A549 (cell line): ENCODE data around the gene ZNF385B. TPM values are rescaled to one million over a fixed set of nuclear protein-coding genes. Genes with fewer than 3 reads are reported as not detected.

ENCODE experiments used
- ATAC-seq, 2 experiments: fragments of 200-7000 bp in 1 of 2; fragments of >200 bp in 1 of 2; cut with Nextera tagmentation in 1 of 2; cut with Tn5 transposase in 1 of 2; 3 replicates each; pipeline versions ENCODE4 v1.8.0 to v1.9.1; 2018 to 2020; ENCODE audit warnings: mild to moderate bottlenecking in 1 of 2, moderate library complexity in 1 of 2
- CTCF ChIA-PET: fragments of 300-600 bp; sonication (Branson Sonifier 250); formaldehyde crosslinking; extraction: SDS; loops from one replicate; lab custom pipeline; 2021; ENCODE audit warnings: antibody characterized with exemption, inconsistent platforms; lab: Yijun Ruan, JAX
- POLR2A ChIA-PET: fragments of 350-600 bp; formaldehyde crosslinking; extraction: SDS; loops from one replicate; lab custom pipeline; 2021; ENCODE audit warnings: antibody characterized with exemption, inconsistent platforms; lab: Yijun Ruan, JAX
- DNase-seq, 2 experiments: peaks; one replicate each; pipeline versions ENCODE4 v3.0.0 to v3.0.0-alpha.2; 2011 to 2016; ENCODE audit warnings: low read depth in 1 of 2, low spot score in 1 of 2
- FAIRE-seq: peaks from 2 replicates; lab custom pipeline; 2011; peaks lifted over from hg19 to GRCh38; lab: Jason Lieb, UNC
- H3K27ac ChIP-seq, 2 experiments: fragments of >200 bp; sonication (Bioruptor Twin); formaldehyde crosslinking; 3 replicates each; pipeline ENCODE4 v1.5.1; 2016 to 2017
- H3K4me1 ChIP-seq: fragments of >200 bp; sonication (Bioruptor Twin); formaldehyde crosslinking; 3 replicates; pipeline ENCODE4 v1.6.1; 2016
- H3K4me2 ChIP-seq: fragments of >200 bp; sonication (Bioruptor Twin); formaldehyde crosslinking; 3 replicates; pipeline ENCODE4 v1.6.1; 2016
- H3K4me3 ChIP-seq: fragments of >200 bp; sonication (Bioruptor Twin); formaldehyde crosslinking; 3 replicates; pipeline ENCODE4 v1.5.1; 2016
- H3K9me3 ChIP-seq: fragments of >200 bp; sonication (Bioruptor Twin); formaldehyde crosslinking; 3 replicates; pipeline ENCODE4 v1.6.1; 2016
- CHD2 ChIP-seq: fragments of 150-350 bp; IDR thresholded peaks from 2 replicates; pipeline ENCODE4 v1.6.1; 2014; ENCODE audit warnings: low read length; ENCODE audit not compliant: partially characterized antibody
- CHD4 ChIP-seq: fragments of 200-600 bp; sonication (generic); IDR thresholded peaks from 2 replicates; pipeline ENCODE4 v1.6.1; 2016; ENCODE audit warnings: antibody characterized with exemption, mild to moderate bottlenecking, borderline replicate concordance
- FOSB ChIP-seq: fragments of 250-450 bp; sonication (Bioruptor Pico); IDR thresholded peaks from 2 replicates; pipeline ENCODE4 v1.5.0; 2020; ENCODE audit warnings: mild to moderate bottlenecking, moderate library complexity
- HOXA7 ChIP-seq: fragments of 250-450 bp; sonication (Bioruptor Pico); IDR thresholded peaks from 2 replicates; pipeline ENCODE4 v1.5.0; 2020; ENCODE audit warnings: mild to moderate bottlenecking, moderate library complexity
- HOXB13 ChIP-seq: fragments of 250-450 bp; sonication (Bioruptor Pico); IDR thresholded peaks from 2 replicates; pipeline ENCODE4 v1.5.0; 2020; ENCODE audit warnings: low read depth, mild to moderate bottlenecking, moderate library complexity
- HOXB5 ChIP-seq: fragments of 250-450 bp; sonication (Bioruptor Pico); IDR thresholded peaks from 2 replicates; pipeline ENCODE4 v1.5.0; 2020; ENCODE audit warnings: mild to moderate bottlenecking, moderate library complexity
- JUN ChIP-seq, 2 experiments: fragments of >200 bp; sonication (Bioruptor Twin); formaldehyde crosslinking; IDR thresholded peaks; 2 replicates in 1 of 2; 3 replicates in 1 of 2; pipeline ENCODE4 v1.6.1; 2016 to 2017
- MYC ChIP-seq: IDR thresholded peaks from 2 replicates; pipeline ENCODE4 v1.6.1; 2012; ENCODE audit warnings: mild to moderate bottlenecking, inconsistent platforms, low read length, improper control_type of control experiment, borderline replicate concordance
- NFE2L2 ChIP-seq: fragments of 150-350 bp; conservative IDR thresholded peaks from 2 replicates; pipeline ENCODE4 v1.6.1; 2014; ENCODE audit warnings: low read length
- NPAS2 ChIP-seq: fragments of 250-450 bp; sonication (Bioruptor Pico); IDR thresholded peaks from 2 replicates; pipeline ENCODE4 v1.8.0; 2022; ENCODE audit warnings: mild to moderate bottlenecking, moderate library complexity, borderline replicate concordance
- NR3C1 ChIP-seq: fragments of >200 bp; sonication (Bioruptor Twin); formaldehyde crosslinking; IDR thresholded peaks from 3 replicates; pipeline ENCODE4 v1.6.1; 2017
- POLR2A ChIP-seq: IDR thresholded peaks from 2 replicates; pipeline ENCODE4 v1.6.1; 2012; ENCODE audit warnings: mild to moderate bottlenecking, low read length
- RARB ChIP-seq: fragments of 250-450 bp; sonication (Bioruptor Pico); IDR thresholded peaks from 2 replicates; pipeline ENCODE4 v1.8.0; 2021; ENCODE audit warnings: mild to moderate bottlenecking, moderate library complexity
- RFX5 ChIP-seq: fragments of 450-650 bp; IDR thresholded peaks from 2 replicates; pipeline ENCODE4 v1.7.1; 2014; ENCODE audit warnings: antibody characterized with exemption, mild to moderate bottlenecking, moderate library complexity
- RNF2 ChIP-seq: fragments of 200-600 bp; sonication (generic); IDR thresholded peaks from 2 replicates; pipeline ENCODE4 v1.6.1; 2016; ENCODE audit warnings: low read depth, mild to moderate bottlenecking, antibody characterized with exemption, moderate library complexity, borderline replicate concordance
- SREBF2 ChIP-seq: fragments of 450-650 bp; IDR thresholded peaks from 2 replicates; pipeline ENCODE4 v1.6.1; 2014; ENCODE audit warnings: mild to moderate bottlenecking, moderate library complexity
- ZNF302 ChIP-seq: fragments of 250-450 bp; sonication (Bioruptor Pico); IDR thresholded peaks from 2 replicates; pipeline ENCODE4 v1.9.0; 2021; ENCODE audit warnings: inconsistent platforms, mild to moderate bottlenecking, moderate library complexity
- WGBS: methylation state at CpG from one replicate; pipeline ENCODE4 v1.1.6; 2017; ENCODE audit errors: missing lambda C conversion rate; 5-methylcytosine and 5-hydroxymethylcytosine counted together
- polyA plus RNA-seq, 4 experiments: library from polyadenylated mRNA; depleted of rRNA in 3 of 4; stranded (reverse); fragments of >200 nt; fragmentation: RNase III in 1 of 4; extraction: RNeasy Plus Mini Kit Qiagen cat#74134 plus additional on column Dnase treatment in 1 of 4; gene quantifications; 2 replicates in 3 of 4; 3 replicates in 1 of 4; pipeline ENCODE4 v1.2.3, GENCODE V29; 2011 to 2017
- TF ChIP-seq, protein P1 (sequence below): fragments of 250-450 bp; sonication (Bioruptor Pico); IDR thresholded peaks from 2 replicates; pipeline ENCODE4 v1.5.0; 2020; ENCODE audit warnings: low read depth, mild to moderate bottlenecking, moderate library complexity
- TF ChIP-seq, protein P2 (sequence below): fragments of >200 bp; sonication (Bioruptor Twin); formaldehyde crosslinking; IDR thresholded peaks from 3 replicates; pipeline ENCODE4 v1.5.1; 2016
- TF ChIP-seq, protein P3 (sequence below): fragments of >200 bp; sonication (Bioruptor Twin); formaldehyde crosslinking; IDR thresholded peaks from 3 replicates; pipeline ENCODE4 v1.6.1; 2016
- TF ChIP-seq, protein P4 (sequence below): fragments of 250-450 bp; sonication (Bioruptor Pico); IDR thresholded peaks from 2 replicates; pipeline ENCODE4 v1.5.0; 2021; ENCODE audit warnings: mild to moderate bottlenecking, moderate library complexity, borderline replicate concordance

Gene ZNF385B
- polyA plus RNA-seq, 2 of the 4 experiments (the other 2 are of a cell fraction) = not detected

DNA sequence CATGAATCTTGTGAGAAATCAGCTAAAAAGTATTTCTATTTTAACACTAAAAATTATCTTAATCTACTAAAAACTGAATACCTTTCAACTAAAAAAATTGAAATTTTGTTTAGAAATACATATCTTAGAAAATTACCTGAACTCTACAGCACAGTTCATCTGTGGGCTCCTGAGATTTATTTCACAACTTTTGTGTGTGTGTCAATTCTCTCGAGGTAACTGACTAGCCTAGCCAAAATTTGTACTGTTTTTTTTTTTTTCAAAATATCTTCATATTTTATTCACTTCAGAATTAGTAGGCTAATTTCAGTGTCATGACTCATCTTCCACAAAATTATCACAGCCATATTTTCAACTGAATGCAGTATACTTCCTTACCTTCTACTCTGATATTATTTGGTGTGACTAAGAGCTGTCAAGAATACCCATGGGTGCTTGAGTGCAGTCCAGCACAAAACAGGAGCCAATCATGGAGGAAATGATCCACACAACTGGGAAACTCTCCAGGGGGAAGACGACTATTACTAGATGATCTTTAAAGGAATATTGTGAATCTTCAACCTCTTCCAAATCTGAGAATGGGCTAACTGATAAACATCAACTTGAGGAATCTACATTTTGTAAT, 174.6 kb downstream of the ZNF385B start (continued):
- no peak for TF ChIP-seq RFX5

DNA sequence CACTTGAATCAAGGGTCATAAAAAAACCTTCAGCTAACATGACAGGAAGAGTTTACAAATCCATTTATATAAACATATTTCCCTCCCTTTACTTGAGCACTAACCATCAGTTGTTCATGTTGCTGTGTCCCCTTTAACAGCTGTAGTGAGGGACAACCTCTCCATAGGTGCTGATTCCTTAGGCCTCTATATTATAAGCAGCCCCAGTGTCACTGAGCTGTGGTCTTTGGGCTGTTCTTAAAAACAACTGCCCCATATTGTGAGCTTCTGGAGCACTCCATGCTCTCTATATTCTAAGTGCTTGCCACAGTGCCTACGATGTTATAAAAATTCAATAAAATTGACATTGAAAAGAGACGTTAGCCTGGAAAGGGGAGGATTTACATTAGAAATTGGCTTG, 175.3 kb downstream of the ZNF385B start:
- Histone ChIP-seq H3K9me3 (no peaks in the 10 kb centered on the region), H3K4me1 (no peaks in the 10 kb centered on the region), H3K4me2 (no peak overlapping the region), H3K4me3 (no peak overlapping the region), H3K27ac (no peak overlapping the region)
- ATAC-seq = no peak
- ChIA-PET CTCF (no interaction called here), POLR2A (no interaction called here)
- TF ChIP-seq NPAS2 (no peak), CHD2 (no peak), HOXB13 (no peak), POLR2A (no peak), SREBF2 (no peak), MYC (no peak), FOSB (CRISPR knock-in tag) (no peak), HOXB5 (CRISPR knock-in tag) (no peak), JUN (IDR thresholded peaks at IDR 0.05) (no peak), HOXA7 (CRISPR knock-in tag) (no peak)
- TF ChIP-seq, protein P1, sequence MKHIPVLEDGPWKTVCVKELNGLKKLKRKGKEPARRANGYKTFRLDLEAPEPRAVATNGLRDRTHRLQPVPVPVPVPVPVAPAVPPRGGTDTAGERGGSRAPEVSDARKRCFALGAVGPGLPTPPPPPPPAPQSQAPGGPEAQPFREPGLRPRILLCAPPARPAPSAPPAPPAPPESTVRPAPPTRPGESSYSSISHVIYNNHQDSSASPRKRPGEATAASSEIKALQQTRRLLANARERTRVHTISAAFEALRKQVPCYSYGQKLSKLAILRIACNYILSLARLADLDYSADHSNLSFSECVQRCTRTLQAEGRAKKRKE (CRISPR knock-in tag) = no peak
- TF ChIP-seq, protein P2, sequence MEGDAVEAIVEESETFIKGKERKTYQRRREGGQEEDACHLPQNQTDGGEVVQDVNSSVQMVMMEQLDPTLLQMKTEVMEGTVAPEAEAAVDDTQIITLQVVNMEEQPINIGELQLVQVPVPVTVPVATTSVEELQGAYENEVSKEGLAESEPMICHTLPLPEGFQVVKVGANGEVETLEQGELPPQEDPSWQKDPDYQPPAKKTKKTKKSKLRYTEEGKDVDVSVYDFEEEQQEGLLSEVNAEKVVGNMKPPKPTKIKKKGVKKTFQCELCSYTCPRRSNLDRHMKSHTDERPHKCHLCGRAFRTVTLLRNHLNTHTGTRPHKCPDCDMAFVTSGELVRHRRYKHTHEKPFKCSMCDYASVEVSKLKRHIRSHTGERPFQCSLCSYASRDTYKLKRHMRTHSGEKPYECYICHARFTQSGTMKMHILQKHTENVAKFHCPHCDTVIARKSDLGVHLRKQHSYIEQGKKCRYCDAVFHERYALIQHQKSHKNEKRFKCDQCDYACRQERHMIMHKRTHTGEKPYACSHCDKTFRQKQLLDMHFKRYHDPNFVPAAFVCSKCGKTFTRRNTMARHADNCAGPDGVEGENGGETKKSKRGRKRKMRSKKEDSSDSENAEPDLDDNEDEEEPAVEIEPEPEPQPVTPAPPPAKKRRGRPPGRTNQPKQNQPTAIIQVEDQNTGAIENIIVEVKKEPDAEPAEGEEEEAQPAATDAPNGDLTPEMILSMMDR = no peak
- TF ChIP-seq, protein P3, sequence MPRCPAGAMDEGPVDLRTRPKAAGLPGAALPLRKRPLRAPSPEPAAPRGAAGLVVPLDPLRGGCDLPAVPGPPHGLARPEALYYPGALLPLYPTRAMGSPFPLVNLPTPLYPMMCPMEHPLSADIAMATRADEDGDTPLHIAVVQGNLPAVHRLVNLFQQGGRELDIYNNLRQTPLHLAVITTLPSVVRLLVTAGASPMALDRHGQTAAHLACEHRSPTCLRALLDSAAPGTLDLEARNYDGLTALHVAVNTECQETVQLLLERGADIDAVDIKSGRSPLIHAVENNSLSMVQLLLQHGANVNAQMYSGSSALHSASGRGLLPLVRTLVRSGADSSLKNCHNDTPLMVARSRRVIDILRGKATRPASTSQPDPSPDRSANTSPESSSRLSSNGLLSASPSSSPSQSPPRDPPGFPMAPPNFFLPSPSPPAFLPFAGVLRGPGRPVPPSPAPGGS = no peak
- 35% methylated on average over 2 of the region's 2 CpGs for whole genome bisulfite sequencing
- no peak for FAIRE-seq
- DNase-seq = no peak

DNA sequence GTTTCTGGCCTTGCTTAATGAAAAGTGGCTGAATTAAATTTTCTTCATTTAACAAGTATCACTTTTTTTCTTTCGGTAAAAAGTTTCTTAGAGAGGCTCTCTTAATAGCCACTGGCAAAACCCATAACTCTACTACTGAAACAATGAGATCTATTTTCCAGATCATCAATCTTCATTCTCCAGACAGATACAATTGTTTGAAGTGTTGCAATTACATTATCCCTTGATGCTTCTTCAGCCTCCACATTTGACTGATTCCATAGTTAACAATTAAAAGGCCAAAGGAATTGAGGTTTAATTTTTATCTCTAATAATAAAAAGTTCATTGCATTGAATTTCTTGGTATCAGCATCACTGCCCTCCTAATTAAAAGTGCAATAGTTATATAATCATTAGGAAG, 176.3 kb downstream of the ZNF385B start:
- POLR2A ChIA-PET = no interaction called here
- Histone ChIP-seq H3K27ac (no peak overlapping the region), H3K4me2 (no peak overlapping the region)
- TF ChIP-seq, protein P2 = no peak
- TF ChIP-seq, protein P4, sequence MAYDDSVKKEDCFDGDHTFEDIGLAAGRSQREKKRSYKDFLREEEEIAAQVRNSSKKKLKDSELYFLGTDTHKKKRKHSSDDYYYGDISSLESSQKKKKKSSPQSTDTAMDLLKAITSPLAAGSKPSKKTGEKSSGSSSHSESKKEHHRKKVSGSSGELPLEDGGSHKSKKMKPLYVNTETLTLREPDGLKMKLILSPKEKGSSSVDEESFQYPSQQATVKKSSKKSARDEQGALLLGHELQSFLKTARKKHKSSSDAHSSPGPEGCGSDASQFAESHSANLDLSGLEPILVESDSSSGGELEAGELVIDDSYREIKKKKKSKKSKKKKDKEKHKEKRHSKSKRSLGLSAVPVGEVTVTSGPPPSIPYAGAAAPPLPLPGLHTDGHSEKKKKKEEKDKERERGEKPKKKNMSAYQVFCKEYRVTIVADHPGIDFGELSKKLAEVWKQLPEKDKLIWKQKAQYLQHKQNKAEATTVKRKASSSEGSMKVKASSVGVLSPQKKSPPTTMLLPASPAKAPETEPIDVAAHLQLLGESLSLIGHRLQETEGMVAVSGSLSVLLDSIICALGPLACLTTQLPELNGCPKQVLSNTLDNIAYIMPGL (CRISPR knock-in tag) = no peak
- TF ChIP-seq NR3C1 = no peak
- TF ChIP-seq RARB (CRISPR knock-in tag) = no peak
- no peak for TF ChIP-seq RNF2
- no peak for TF ChIP-seq CHD4
- TF ChIP-seq JUN (IDR thresholded peaks at IDR 0.05) = no peak
- no peak for TF ChIP-seq NFE2L2
- TF ChIP-seq ZNF302 (CRISPR knock-in tag) = no peak
- TF ChIP-seq, all 56 proteins: peak for 0
- DNase-seq (no peak), FAIRE-seq (no peak), ATAC-seq (no peak)
- WGBS = 29% methylated on average over 1 of the region's 1 CpG
- Histone ChIP-seq H3K9me3 (no peaks in the 10 kb centered on the region), H3K4me1 (no peaks in the 10 kb centered on the region), H3K4me3 (no peak overlapping the region)
- CTCF ChIA-PET = no interaction called here
